Stimulated activated CD4-positive, alpha-beta T cell treated with anti-CD3 and anti-CD28 coated beads, Interleukin-4, amount 100 ng/mL, for 24 hours (primary cell): ENCODE results near the gene UBL4B.

Experiments used
- DNase-seq: peaks from one replicate; pipeline ENCODE4 v3.0.0-alpha.2; 2020

UBL4B gene

DNA sequence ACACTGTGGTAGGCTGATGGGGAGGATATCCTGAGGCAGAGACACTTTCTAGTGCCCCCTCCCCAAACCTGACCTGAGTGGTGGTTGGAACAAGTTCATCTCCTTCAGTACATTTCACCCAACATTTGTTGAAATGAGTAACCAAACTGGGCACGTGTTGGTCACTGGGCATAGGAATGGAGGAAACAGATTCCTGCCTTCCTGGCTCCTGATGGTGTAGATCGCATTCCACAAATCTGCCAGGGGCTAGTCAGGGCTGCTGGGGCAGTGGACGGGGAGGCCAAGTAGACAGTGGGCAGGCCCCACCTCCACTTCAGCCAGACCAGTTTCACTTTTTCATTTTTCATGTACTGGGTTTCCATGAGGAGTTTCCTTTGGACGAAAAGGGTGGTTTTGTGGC is 25.3 kb upstream of the UBL4B start:
- DNase-seq: no peak

DNA sequence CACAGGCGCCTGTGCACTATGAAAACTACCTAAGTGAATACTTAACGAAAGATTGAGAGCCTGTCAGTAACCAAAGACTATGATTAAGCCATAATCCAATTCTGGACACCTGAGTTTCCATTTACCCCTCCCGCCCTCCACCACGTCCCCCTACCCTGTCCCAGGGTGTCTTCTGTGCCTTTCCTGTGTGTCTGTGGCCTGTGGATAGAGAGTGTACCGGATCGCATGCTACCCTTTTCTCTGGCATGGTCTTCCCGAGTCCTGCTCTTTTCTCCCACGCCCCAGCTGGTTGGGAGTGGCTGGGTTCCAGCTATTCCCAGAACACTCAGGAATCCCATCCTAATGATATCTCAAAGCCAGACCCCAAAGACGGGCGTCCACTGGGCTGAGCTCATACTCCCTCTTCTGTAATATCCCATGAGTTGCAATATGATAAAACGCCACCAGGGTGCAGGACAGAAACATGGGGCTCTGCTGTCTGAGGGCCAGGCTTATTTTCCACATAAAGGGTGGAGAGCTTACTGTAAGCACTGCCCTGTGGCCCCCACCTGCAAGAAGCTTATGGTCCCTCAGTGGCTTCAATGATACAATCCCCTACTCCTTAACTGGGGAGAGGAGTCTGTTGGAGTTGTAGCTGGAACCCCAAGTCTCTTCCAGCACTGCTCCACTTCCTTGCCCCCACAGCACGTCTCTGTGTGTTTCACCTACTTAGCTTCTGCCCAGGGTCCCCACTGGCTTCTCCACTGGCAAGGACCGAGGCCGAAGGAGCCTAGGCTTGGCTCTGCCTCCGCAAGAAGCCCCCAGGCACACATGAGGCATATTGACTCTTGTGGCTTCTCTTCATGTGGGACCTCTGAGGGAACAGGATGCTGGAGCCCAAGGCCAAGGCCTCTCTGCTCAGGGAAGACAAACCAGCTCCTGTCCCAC is 24.2 kb upstream of the UBL4B start:
- peak; percentile 62 for DNase-seq

DNA sequence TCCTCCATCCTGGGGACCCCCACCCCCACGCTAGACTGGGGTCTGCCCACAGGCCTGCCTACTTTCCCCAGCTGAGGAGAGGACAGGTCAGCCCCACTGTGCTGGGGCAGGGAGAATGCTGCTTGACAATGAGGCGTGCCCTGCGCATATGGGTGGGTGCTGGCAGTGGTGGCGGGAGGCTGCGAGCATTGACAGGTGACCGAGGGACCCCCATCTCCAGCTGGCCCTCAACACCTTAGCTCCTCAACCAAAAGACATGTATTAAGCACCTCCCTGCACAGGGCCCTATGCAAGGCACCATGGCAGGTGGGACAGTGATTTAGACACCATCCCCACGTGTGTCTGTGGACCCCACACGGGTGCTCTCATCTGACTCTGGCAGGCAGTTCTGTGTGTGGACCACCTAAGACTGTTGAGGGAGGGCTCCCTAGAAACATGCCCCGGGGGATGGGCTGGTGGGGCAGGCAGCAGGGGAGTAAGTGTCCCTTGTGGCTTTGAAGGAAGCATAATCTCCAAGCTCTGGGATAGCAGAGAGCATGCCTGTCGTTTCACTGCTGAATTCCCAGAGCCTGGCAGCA is 23.4 kb upstream of the UBL4B start:
- no peak for DNase-seq

DNA sequence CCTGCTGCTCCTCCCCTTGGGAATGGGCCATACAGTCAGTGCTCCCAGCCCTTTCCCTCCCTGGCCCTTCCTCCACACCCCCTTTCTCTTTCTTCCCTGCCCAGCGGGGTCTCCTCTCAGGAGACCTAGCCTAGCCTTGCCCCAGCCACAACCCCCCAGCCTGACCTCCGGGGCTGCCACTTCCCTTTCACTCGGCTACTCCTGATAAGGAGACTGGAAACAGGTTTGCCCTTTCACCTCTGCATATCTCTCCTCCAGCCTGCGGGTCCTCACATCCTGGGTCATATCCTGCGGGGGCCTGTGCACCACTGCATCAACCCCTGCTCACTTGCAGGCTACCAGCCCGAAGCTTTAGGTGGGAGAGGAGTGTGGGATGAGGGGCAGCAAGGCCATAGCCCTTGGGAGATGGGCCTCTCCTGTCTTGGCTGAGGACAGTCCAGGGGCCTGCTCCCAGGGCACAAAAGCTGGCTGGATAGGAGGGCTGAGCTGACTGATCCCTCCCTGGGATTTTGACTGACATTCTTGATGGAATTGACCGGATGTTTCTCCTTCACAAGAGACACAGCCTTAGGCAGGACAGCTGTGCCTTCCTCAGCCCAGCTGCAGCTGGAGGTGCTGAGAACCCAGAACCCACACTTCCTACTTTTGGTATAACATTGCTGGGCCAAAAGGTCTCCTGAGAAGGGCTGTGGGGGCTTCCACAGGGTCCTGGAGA is 22.5 kb upstream of the UBL4B start:
- no peak for DNase-seq

DNA sequence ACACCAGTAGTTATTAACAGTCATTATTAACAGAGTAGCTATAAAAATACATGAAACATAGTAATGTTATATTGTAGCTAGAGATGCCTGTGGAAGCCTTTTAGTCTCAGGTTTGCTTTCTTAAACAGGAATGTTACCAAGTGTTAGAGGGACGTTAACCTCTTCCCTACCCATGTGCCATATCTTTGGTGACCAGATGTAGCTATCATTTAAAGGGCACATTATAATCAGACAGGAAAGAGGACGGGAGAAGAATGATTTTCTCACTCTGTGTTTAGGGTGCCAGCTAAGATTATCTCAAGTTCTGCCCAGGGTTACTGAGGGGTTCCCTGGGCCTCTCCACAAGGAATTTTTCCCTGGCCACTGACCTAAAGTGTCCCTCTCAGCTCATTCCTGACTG is 20.9 kb upstream of the UBL4B start:
- DNase-seq: no peak

DNA sequence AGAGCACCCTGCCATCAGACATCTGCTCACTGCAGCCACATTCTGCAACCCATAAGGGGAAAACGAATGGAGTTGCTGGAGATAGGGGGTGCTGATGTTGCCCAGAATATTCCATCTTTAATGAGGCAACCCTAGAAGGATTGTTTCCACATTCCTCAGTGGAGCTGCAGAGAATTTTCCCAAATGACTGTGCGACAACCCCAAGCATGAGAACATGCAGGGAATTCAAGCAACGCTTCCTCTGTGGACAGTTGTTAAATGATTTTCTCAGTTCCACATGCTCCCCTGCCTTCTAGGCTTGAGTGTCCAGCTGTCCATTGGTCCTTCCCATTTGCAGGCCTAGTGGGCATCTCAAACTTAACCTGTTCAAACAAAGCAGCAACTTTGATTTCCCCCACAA is 20.5 kb upstream of the UBL4B start:
- no peak for DNase-seq

DNA sequence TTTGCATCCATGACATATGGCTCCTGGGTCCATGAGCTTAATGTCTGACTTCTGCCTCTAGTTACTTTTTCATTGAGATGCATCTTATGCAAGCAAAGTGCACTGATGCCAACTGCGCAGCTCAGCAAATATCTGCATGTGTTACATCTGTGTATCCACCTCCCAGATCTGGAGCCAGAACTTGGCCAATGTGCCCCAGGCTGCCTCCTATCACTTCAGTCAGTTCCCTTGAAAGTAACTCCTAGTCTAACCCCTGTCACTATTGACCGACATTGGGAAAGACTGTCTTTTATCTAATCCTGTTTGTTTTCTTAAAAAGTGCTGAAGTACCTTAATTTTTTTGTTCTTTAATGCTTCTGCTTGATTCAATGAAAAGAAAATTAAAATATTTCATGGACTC is 19.3 kb upstream of the UBL4B start:
- no peak for DNase-seq

DNA sequence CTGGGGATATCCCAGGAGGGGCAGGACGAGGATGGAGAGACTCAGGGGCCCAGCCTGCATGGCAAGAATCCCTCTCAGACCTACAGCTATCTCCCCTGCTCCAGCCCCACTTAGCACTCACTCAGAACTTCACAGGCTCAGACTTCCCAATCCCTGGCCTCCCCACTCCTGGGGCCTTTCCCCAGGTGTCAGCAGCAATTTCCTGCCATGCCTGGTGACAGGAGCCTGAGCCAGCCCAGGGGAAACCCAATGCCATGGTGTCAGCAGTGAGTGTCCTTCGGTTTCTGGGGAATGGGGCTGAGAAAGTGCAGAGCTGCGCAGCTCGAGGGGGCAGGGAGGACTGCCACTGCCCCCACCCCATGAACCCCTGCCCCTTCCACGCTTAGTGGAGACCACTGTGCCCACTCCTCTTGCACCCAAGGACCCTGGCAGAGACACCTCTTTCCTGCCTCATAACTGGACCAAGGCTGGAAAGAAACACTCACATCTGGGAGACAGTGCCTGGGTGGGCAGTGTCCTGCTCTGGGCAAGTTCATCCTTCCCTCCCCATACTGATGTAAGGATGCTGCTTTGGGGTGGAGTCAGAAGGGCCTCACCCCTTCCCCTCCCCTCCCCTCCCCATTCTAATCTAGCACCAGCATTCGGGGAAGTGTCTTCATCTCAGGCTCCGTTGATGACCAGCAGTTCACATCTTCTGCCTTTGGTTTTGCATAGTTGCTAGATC is 17.1 kb upstream of the UBL4B start:
- no peak for DNase-seq

DNA sequence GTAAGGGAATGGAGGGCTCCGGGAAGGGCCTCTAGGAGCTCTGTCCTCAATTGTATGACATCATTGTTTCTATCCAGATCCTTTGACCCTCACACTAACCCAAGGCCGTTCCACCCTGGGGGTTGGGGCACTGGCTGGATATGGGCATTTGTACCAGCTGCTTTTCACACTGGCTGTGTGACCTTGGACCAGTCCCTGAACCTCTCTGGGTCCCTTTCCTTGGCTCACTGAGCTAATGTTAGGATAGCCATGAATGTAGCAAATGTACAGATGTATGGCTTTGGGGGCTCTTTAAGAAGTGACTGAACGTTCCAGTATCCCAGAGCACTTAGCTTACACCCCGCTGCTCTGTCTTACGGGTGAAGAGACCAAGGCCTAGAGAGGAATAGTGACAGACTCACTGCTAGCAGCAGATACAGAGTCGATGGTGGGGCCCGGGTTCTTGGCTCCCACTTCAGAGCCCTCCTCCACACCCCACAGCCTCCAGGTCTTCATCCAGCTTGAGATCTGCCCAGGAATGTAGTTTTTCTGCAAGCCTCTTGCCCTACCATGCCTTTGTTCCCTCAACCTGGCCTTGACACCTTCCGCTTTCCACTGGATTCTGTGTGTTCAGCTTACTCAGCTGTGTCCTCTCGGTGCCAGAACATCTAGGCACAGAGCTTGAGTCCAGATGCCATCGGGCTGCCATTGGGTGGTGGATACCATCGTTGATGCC is 14.6 kb upstream of the UBL4B start:
- no peak for DNase-seq

DNA sequence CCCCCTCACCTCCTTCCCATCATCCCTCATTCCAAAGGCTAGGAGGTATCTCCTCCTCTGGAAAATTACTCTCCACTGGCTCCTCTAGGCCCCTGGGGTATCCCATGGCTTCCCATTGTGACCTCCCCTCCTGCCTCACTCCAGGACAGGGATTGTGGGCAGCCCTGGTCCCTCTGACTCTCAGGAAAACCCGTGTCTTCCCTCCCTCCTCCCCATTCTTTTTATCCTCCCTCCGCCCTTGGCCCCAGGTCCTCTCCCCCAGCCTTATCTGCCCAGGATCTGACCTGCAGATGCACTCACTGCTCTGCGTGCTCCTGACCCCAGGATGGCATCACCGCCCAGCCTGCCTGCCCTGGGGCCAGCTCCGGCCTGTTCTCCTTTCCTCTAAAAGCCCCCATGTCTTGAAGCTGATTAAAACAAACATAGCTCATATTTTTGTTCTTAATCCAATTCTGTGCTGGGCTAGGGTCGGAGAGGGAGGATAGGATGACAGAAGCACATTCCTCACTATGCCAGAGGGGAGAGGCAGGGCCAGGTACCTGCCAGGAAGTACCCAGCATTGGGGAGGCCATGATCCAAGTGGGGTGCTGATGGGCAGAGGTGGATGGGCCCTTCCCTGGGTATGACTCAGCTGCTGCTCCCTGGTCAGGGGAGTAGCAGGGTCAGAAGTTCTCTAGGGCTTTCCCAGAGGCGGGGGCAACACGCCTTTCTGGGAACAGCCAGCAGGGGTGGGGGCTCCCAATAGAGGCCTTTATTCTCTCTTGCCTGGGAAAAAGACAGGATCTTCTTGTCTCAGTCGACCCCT is 13.8 kb upstream of the UBL4B start:
- no peak for DNase-seq

DNA sequence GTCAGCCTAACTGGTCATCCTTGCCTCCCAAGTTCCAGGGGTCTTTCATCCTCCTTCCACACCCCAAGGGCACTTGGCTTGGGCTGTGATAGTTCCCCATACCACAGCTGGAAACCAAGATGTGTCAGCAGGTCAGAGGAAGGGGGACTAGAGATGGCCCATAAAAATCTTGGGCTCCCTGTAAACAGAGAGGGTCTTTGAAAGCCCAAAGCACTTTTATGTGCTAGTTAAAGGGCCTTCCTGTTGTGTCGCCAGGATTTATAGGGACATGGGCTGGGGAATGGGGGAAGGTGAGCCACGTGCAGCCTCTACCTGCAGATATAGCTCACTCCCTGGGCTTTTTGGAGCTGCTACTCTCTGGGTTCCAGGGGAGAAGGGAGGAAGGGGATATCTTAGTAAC is 11.9 kb upstream of the UBL4B start:
- no peak for DNase-seq

DNA sequence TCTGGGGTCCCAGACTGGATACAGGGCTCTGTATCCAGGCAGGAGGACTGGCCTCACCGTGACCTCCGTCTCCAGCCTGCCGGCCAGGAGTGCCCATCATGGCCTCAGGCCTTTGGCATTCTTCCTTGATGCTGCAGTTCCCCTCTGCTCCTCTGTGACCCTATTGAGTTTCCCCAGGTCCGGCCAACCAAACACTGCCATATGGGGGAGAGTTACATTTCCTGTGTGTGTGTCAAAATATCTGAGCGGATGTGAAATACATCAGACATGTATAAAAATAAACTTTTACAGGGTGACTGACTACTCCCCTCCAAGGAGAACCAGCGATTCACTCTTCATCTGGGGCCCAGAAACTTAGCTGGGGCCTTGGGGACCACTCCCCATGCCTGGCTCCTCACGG is 10.2 kb upstream of the UBL4B start:
- DNase-seq: no peak

DNA sequence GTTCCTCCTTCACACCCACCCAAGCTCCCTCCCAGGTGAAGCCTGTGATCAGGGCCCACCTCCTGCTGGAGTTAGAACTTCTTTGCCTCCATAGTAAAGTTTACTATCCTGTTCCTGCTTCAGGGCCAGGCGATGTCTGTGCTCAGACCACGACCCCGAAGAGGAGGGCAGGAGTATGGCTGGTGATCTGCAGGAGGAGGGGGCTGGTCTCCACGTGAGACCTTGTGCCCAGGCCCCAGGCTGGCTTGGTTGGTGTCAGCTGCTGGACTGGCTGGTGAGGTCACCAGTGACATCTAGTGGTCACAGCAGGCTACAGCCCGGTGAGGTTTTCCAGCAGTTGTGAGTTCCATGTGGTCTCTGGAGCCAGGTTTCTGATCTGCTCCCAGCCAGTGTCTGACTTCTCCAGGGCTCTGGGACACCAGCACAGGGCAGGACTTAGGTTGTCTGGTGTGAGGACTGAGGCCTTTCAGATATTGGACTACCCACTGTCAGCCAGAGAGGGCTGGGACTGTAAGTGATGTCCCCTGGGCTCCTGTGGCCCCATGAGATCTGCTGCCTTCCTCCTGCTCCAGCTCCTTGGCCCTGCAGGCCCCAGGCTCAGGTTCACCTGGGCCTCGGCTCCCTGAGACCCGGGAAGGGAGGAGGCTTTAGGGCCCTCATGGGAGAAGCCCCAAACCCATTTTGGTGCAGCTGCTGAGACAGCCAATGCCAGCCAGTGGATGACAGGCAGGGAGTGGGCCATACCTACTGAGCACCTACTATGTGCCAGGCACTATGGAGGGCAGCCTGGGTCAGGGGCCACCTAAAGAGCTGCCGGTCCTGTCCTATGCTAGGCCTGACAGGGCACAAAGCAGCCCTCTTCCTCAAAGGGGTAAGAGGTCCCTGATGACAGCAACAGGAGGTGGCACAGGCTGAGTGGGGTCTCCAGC is 6.0 kb upstream of the UBL4B start:
- peak; percentile 66 for DNase-seq

DNA sequence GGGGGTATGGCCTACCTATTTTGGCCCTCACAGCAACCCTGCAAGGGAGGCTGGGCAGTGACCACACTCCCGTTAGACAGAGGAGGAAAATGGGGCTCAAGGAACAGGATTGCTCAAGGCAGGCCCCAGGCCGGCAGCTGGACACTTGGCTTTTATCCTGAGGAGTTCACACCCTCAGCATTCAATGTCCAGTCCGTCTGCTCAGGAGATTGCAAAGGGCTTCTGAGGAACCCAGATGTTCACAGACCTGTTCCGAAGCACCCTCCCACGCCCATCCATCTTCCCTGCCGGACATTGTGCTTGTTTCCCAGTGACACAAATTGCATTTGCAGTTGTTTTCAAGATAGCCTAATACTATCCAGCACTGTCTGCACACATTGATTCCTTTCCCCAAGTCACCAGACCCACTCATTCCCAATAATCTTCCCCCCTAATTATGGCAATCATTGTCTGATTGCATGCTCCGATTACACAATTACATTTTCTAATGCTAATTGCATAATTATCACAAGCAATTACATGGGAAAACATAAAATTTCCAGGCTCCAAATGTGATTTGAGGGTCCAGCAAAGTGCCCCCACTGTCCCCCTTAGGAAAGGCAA is 4.3 kb upstream of the UBL4B start:
- DNase-seq: no peak

DNA sequence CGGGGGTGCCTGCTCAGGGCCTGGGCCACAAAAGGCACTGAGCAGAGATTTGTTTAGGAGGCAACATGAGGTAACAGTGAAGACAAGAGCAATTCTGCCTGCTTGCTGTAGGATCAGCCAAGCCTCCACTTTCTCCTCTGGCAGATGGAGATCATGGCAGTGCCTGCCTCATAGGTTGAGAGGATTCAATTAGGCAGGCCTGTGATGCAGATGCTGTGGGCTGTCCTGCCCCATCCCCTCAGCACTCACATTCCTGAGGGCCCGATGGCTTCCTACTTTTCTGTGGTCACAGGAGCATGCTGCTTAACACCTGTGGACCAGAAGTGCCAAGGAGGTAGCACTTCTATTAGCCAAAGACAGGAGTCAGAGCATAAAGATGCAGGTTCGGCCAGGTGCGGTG is 1.2 kb upstream of the UBL4B start:
- no peak for DNase-seq

DNA sequence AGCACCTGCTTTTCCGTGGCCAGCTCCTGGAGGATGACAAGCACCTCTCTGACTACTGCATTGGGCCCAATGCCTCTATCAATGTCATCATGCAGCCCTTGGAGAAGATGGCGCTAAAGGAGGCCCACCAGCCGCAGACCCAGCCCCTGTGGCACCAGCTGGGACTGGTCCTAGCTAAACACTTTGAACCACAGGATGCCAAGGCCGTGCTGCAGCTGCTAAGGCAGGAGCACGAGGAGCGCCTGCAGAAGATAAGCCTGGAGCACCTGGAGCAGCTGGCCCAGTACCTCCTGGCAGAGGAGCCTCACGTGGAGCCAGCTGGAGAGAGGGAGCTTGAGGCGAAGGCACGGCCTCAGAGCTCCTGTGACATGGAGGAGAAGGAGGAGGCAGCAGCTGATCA is 413 bp downstream of the UBL4B start:
- DNase-seq: no peak

DNA sequence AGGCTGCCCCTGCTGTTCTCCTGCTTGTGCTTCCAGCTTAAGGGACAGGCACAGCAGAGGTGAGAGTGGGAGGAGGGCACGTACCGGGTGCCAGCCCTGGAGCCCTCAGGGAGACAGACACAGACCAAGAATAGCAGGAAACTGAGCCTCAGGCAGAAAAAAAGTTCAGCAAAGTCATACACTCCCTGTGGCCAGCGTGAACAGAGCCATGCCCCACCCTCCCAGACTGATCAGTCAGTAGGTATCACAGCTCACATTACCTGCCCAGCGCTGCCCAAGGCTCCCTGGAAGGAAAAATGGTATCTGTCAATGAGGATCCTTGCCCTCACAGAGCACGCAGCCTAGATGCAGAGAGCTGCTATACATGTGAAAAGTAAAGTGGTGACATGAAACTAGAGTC is 1.3 kb downstream of the UBL4B start:
- no peak for DNase-seq

DNA sequence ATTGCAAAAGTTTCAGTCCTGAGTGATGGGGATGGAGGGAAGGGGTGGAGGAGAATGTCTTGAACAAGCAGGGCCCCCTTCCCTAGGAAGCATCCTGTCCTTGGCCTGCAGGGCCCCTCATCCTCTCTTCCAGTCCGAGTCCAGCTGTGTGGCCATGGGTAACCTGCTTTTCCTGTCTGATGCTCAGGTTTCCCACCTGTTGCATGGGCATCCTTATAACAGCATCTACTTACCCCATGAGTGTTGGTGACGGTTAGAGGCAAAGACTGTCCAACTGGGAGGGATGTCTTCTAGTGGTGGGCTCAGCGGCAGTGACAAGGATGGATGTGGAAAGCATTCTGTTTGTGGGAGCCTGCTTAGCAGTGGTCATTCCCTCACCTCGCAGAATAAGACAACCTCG is 1.9 kb downstream of the UBL4B start:
- no peak for DNase-seq

DNA sequence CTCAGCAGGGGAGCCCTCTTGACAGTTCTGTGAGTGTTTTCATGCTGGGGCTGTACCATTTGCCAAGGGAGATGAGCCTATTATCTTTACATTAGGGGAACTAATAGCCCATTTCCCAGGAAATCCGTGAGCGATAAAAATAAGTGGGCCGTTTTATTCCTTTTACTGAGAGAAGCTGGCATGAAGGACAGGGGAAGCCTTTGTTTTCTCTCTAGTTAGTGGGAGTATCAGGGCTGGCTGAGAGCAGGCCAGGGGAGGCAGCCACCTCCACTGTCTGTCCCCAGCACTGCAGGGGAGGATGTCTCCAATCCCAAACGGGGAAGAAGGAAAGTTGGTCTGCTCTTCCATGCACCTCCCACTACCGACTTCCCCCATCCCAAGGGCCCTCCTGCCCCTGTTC is 2.5 kb downstream of the UBL4B start:
- no peak for DNase-seq
